Measurements from ENCODE around the gene NOP14. TPM values are rescaled to one million over a fixed set of nuclear protein-coding genes. Genes with fewer than 3 reads are reported as not detected.

The NOP14 gene
- total RNA-seq, 4 donors from 2014 or later, result 8.6 to 43.0 (median 12.8) TPM

- DNase-seq, result no peak
- 56% methylated on average over 2 of the region's 2 CpGs; no CpG with 5 or more reads in 1 of the 2 donors for WGBS, 2 donors (ENCODE audit: low coverage in 1 of 2)
- Histone ChIP-seq H3K36me3 (peaks cover 0 to 61% (median 29%) of the 10 kb centered on the region in 4 donors), H3K27ac (peak overlapping the region in 2 of 4 donors; percentile 0 to 59), H3K4me3 (no peak overlapping the region), H3K9me3 (no peaks in the 10 kb centered on the region), H3K4me1 (peaks cover 0 to 4% (median 3%) of the 10 kb centered on the region in 4 donors), H3K27me3 (no peaks in the 10 kb centered on the region)
- intact Hi-C loops (cut with DNase I; ENCODE audit: low total_unique reads) (no loop called here), in situ Hi-C loops (cut with MboI; ENCODE audit: low pct_ligation_motif_present in 1 of 4, low pct_unique_long_range_greater_than_20kb in 1 of 4, low sequenced_read_pairs in 3 of 4) (no loop called here)
- TF ChIP-seq EP300 (IDR thresholded peaks at IDR 0.05; ENCODE audit: low read depth) (no peak), POLR2AphosphoS5 (IDR thresholded peaks at IDR 0.05) (peak in 1 of 3 donors; percentile 32)
Observed at GRCh38 chr4:2902126-2902525, 61.1 kb downstream of the NOP14 start.

- no peak for TF ChIP-seq POLR2A (IDR thresholded peaks at IDR 0.05)
- TF ChIP-seq CTCF (IDR thresholded peaks at IDR 0.05), result no peak
- TF ChIP-seq POLR2AphosphoS5 (IDR thresholded peaks at IDR 0.05), result no peak
- no peak for TF ChIP-seq EP300 (IDR thresholded peaks at IDR 0.05; ENCODE audit: low read depth)
- H3K27me3 ChIP-seq, result no peaks in the 10 kb centered on the region
- no peak overlapping the region for H3K4me3 ChIP-seq
- 96% methylated on average over 3 of the region's 3 CpGs; no CpG with 5 or more reads in 1 of the 2 donors for WGBS, 2 donors (ENCODE audit: low coverage in 1 of 2)
- H3K9me3 ChIP-seq, result no peaks in the 10 kb centered on the region
- peaks cover 0 to 3% (median 1%) of the 10 kb centered on the region in 4 donors for H3K4me1 ChIP-seq
- DNase-seq, result no peak
- intact Hi-C loops (cut with DNase I; ENCODE audit: low total_unique reads) (no loop called here), in situ Hi-C loops (cut with MboI; ENCODE audit: low pct_ligation_motif_present in 1 of 4, low pct_unique_long_range_greater_than_20kb in 1 of 4, low sequenced_read_pairs in 3 of 4) (no loop called here)
- H3K36me3 ChIP-seq, result peaks cover 0 to 54% (median 27%) of the 10 kb centered on the region in 4 donors
- H3K27ac ChIP-seq, result peak overlapping the region in 1 of 4 donors; percentile 59
Observed at GRCh38 chr4:2901186-2901585, 62.0 kb downstream of the NOP14 start.

GRCh38 chr4:2900741-2901140 is 62.5 kb downstream of the NOP14 start:
- TF ChIP-seq POLR2A (IDR thresholded peaks at IDR 0.05), result no peak
- no peak for TF ChIP-seq EP300 (IDR thresholded peaks at IDR 0.05; ENCODE audit: low read depth)
- TF ChIP-seq POLR2AphosphoS5 (IDR thresholded peaks at IDR 0.05), result no peak
- TF ChIP-seq CTCF (IDR thresholded peaks at IDR 0.05), result no peak
- Histone ChIP-seq H3K9me3 (no peaks in the 10 kb centered on the region), H3K4me1 (peaks cover 0 to 3% (median 1%) of the 10 kb centered on the region in 4 donors), H3K27me3 (no peaks in the 10 kb centered on the region), H3K27ac (no peak overlapping the region), H3K36me3 (peaks cover 0 to 57% (median 27%) of the 10 kb centered on the region in 4 donors), H3K4me3 (no peak overlapping the region)
- intact Hi-C loops (cut with DNase I; ENCODE audit: low total_unique reads) (no loop called here), in situ Hi-C loops (cut with MboI; ENCODE audit: low pct_ligation_motif_present in 1 of 4, low pct_unique_long_range_greater_than_20kb in 1 of 4, low sequenced_read_pairs in 3 of 4) (no loop called here)
- 78 to 89% methylated on average over 5 to 6 of the region's 6 CpGs for WGBS, 2 donors (ENCODE audit: low coverage in 1 of 2)
- DNase-seq, result no peak

GRCh38 chr4:2898001-2898400 is 65.2 kb downstream of the NOP14 start:
- 60 to 92% methylated on average over 1 to 3 of the region's 3 CpGs for WGBS, 2 donors (ENCODE audit: low coverage in 1 of 2)
- no peak for DNase-seq
- in situ Hi-C loops (cut with MboI; ENCODE audit: low pct_ligation_motif_present in 1 of 4, low pct_unique_long_range_greater_than_20kb in 1 of 4, low sequenced_read_pairs in 3 of 4), result no loop called here
- intact Hi-C loops (cut with DNase I; ENCODE audit: low total_unique reads), result no loop called here
- Histone ChIP-seq H3K9me3 (no peaks in the 10 kb centered on the region), H3K4me3 (no peak overlapping the region), H3K4me1 (peaks cover 0 to 13% (median 6%) of the 10 kb centered on the region in 4 donors), H3K36me3 (peaks cover 0 to 66% (median 33%) of the 10 kb centered on the region in 4 donors), H3K27me3 (no peaks in the 10 kb centered on the region), H3K27ac (no peak overlapping the region)
- TF ChIP-seq CTCF (IDR thresholded peaks at IDR 0.05), result no peak
- TF ChIP-seq POLR2A (IDR thresholded peaks at IDR 0.05), result no peak
- no peak for TF ChIP-seq EP300 (IDR thresholded peaks at IDR 0.05; ENCODE audit: low read depth)
- no peak for TF ChIP-seq POLR2AphosphoS5 (IDR thresholded peaks at IDR 0.05)

GRCh38 chr4:2893772-2894171 is 69.4 kb downstream of the NOP14 start:
- TF ChIP-seq POLR2A (IDR thresholded peaks at IDR 0.05) (no peak), CTCF (IDR thresholded peaks at IDR 0.05) (no peak), POLR2AphosphoS5 (IDR thresholded peaks at IDR 0.05) (no peak), EP300 (IDR thresholded peaks at IDR 0.05; ENCODE audit: low read depth) (no peak)
- in situ Hi-C loops (cut with MboI; ENCODE audit: low pct_ligation_motif_present in 1 of 4, low pct_unique_long_range_greater_than_20kb in 1 of 4, low sequenced_read_pairs in 3 of 4) (no loop called here), intact Hi-C loops (cut with DNase I; ENCODE audit: low total_unique reads) (no loop called here)
- H3K27ac ChIP-seq, result no peak overlapping the region
- WGBS, 2 donors (ENCODE audit: low coverage in 1 of 2), result 35 to 41% methylated on average over 5 of the region's 5 CpGs
- peaks cover 0 to 47% (median 20%) of the 10 kb centered on the region in 4 donors for H3K36me3 ChIP-seq
- peaks cover 0 to 22% (median 13%) of the 10 kb centered on the region in 4 donors for H3K4me1 ChIP-seq
- H3K9me3 ChIP-seq, result no peaks in the 10 kb centered on the region
- H3K4me3 ChIP-seq, result no peak overlapping the region
- no peak for DNase-seq
- no peaks in the 10 kb centered on the region for H3K27me3 ChIP-seq

Measured in transverse colon (tissue), 4 donors.